Cardiac fibroblast (primary cell): ENCODE results near the gene ZNFX1.

Experiments used
- DNase-seq, 2 donors: peaks; one replicate each; pipeline versions ENCODE4 v3.0.0 to v3.0.0-alpha.2; 2010; ENCODE audit warnings: low read depth in 2 of 2
- H3K4me3 ChIP-seq, 2 donors: replicated peaks in 1 of 2; 1 replicate in 1 of 2; 2 replicates in 1 of 2; pipeline ENCODE4 v1.5.1; 2011; ENCODE audit warnings: low read depth in 2 of 2, low read length in 2 of 2, mild to moderate bottlenecking in 2 of 2, moderate library complexity in 1 of 2
- TF ChIP-seq, protein P1 (sequence below): IDR thresholded peaks from one replicate; pipeline ENCODE4 v1.5.1; 2011; ENCODE audit warnings: low read depth, mild to moderate bottlenecking, low read length, inconsistent platforms

ZNFX1 gene

DNA sequence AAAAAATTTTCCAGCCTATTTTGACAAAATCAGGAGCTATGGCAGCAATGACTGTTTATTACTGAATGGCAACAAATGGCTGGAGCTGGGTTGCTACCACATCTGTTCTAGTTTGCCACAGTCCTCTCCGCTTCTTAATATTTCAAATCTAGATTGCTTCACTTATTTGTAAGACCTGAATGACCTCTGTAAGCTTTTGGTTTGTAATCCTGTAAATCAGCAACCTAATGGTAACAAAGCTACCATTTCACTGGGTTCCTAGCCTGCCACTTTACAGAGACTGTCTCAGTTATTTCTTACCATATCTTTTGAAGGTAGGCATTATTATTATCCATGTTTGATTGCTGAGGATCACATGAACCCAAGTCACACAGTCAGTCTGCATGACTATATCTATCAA lies 15.4 kb downstream of the ZNFX1 start:
- no peak overlapping the region for H3K4me3 ChIP-seq
- TF ChIP-seq, protein P1, sequence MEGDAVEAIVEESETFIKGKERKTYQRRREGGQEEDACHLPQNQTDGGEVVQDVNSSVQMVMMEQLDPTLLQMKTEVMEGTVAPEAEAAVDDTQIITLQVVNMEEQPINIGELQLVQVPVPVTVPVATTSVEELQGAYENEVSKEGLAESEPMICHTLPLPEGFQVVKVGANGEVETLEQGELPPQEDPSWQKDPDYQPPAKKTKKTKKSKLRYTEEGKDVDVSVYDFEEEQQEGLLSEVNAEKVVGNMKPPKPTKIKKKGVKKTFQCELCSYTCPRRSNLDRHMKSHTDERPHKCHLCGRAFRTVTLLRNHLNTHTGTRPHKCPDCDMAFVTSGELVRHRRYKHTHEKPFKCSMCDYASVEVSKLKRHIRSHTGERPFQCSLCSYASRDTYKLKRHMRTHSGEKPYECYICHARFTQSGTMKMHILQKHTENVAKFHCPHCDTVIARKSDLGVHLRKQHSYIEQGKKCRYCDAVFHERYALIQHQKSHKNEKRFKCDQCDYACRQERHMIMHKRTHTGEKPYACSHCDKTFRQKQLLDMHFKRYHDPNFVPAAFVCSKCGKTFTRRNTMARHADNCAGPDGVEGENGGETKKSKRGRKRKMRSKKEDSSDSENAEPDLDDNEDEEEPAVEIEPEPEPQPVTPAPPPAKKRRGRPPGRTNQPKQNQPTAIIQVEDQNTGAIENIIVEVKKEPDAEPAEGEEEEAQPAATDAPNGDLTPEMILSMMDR, result no peak
- DNase-seq, result no peak

- H3K4me3 ChIP-seq, result no peak overlapping the region
- TF ChIP-seq, protein P1, result no peak
- DNase-seq, result no peak
These were observed 16.7 kb downstream of the ZNFX1 start for GRCh38 chr20:49261173-49261572.

GRCh38 chr20:49260218-49260617 lies 17.6 kb downstream of the ZNFX1 start:
- no peak for DNase-seq
- TF ChIP-seq, protein P1, result no peak

GRCh38 chr20:49259799-49260198 lies 18.1 kb downstream of the ZNFX1 start:
- TF ChIP-seq, protein P1, result no peak
- no peak for DNase-seq
- H3K4me3 ChIP-seq, result no peak overlapping the region

More at GRCh38 chr20:49260218-49260617, 17.6 kb downstream of the ZNFX1 start:
- no peak overlapping the region for H3K4me3 ChIP-seq

GRCh38 chr20:49259284-49259683 lies 18.6 kb downstream of the ZNFX1 start:
- no peak for DNase-seq
- no peak overlapping the region for H3K4me3 ChIP-seq
- TF ChIP-seq, protein P1, result no peak

DNA sequence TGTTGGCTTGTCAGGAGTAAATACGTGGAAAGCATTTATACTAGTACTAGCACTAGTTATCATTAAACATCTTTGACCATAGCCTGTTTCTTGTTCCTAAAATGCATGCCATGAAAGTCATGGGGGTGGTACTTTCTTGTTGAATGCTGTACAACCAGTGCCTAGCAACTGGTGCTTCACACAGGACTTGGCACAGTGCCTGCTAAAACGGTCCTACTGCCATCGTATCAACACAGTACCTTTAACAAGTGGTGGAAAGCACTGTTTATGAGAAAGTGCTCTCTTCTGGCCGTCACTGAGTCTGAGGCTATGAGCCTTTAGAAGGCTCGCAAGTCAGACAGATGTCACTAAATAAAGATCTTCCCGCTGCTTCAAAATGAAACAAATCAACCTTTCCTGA lies 21.6 kb downstream of the ZNFX1 start:
- DNase-seq, result no peak
- TF ChIP-seq, protein P1, result no peak
- no peak overlapping the region for H3K4me3 ChIP-seq
